Upper lobe of left lung (tissue), 4 donors: ENCODE data around the gene TOMT.

ENCODE experiments used
- CTCF ChIP-seq, 6 experiments: fragments of 450-650 bp in 4 of 6; fragments of 200-600 bp in 2 of 6; sonication (generic) in 2 of 6; IDR thresholded peaks; one replicate each; pipeline ENCODE4 v1.5.1; 2016 to 2019; ENCODE audit warnings: antibody characterized with exemption in 6 of 6
- EP300 ChIP-seq, 4 donors: sonication (generic); formaldehyde crosslinking; IDR thresholded peaks; one replicate each; pipeline ENCODE4 v1.5.1; 2017; ENCODE audit warnings: antibody characterized with exemption in 4 of 4, control low read depth in 2 of 4

GRCh38 chr11:72135891-72136683 is 30.4 kb downstream of the TOMT start:
- no peak for TF ChIP-seq EP300 (IDR thresholded peaks at IDR 0.05)
- TF ChIP-seq CTCF (IDR thresholded peaks at IDR 0.05): no peak
